HG03520 (cell line): Measurements from ENCODE around the gene B3GALNT1.

Source experiments
- ATAC-seq: cut with Tn5 transposase; IDR thresholded peaks from one replicate; pipeline ENCODE4 v1.9.1; 2021; ENCODE audit warnings: mild to moderate bottlenecking, moderate library complexity; ENCODE audit not compliant: unreplicated experiment

The B3GALNT1 gene

GRCh38 chr3:161104561-161105551 is at the start of gene B3GALNT1:
Gene B3GALNT1 (minus strand): TSS chr3:161105349. CDS start chr3:161086754, 18,595 bp downstream.
- peak; percentile 60 for ATAC-seq

GRCh38 chr3:161153480-161153879 is 48.3 kb upstream of the B3GALNT1 start:
- no peak for ATAC-seq

- ATAC-seq = no peak
Observed at GRCh38 chr3:161150001-161150525, 44.9 kb upstream of the B3GALNT1 start.

GRCh38 chr3:161149529-161149928 is 44.4 kb upstream of the B3GALNT1 start:
- no peak for ATAC-seq

GRCh38 chr3:161148832-161149475 is 43.8 kb upstream of the B3GALNT1 start:
- no peak for ATAC-seq

- ATAC-seq = no peak
Observed at GRCh38 chr3:161142486-161142885, 37.3 kb upstream of the B3GALNT1 start.

GRCh38 chr3:161139686-161140085 is 34.5 kb upstream of the B3GALNT1 start:
- ATAC-seq = no peak

- no peak for ATAC-seq
Observed at GRCh38 chr3:161137260-161137659, 32.1 kb upstream of the B3GALNT1 start.

- no peak for ATAC-seq
Observed at GRCh38 chr3:161132391-161132790, 27.2 kb upstream of the B3GALNT1 start.

- no peak for ATAC-seq
Observed at GRCh38 chr3:161126495-161126894, 21.3 kb upstream of the B3GALNT1 start.

- no peak for ATAC-seq
Observed at GRCh38 chr3:161117646-161118045, 12.5 kb upstream of the B3GALNT1 start.

GRCh38 chr3:161108840-161109239 is 3.7 kb upstream of the B3GALNT1 start:
- no peak for ATAC-seq

GRCh38 chr3:161107311-161107710 is 2.2 kb upstream of the B3GALNT1 start:
- ATAC-seq = no peak

- no peak for ATAC-seq
Observed at GRCh38 chr3:161103776-161104385, 1.3 kb downstream of the B3GALNT1 start.

- ATAC-seq = no peak
Observed at GRCh38 chr3:161101609-161102008, 3.5 kb downstream of the B3GALNT1 start.

GRCh38 chr3:161100994-161101393 is 4.2 kb downstream of the B3GALNT1 start:
- ATAC-seq = no peak

- no peak for ATAC-seq
Observed at GRCh38 chr3:161096771-161097367, 8.3 kb downstream of the B3GALNT1 start.

- ATAC-seq = no peak
Observed at GRCh38 chr3:161093895-161094294, 11.3 kb downstream of the B3GALNT1 start.

- ATAC-seq = no peak
Observed at GRCh38 chr3:161084277-161084676, 20.9 kb downstream of the B3GALNT1 start.

GRCh38 chr3:161083131-161083530 is 22.0 kb downstream of the B3GALNT1 start:
- no peak for ATAC-seq

- no peak for ATAC-seq
Observed at GRCh38 chr3:161082063-161082462, 23.1 kb downstream of the B3GALNT1 start.
